M059J (cell line): ENCODE data around the gene ABCA7. TPM values are rescaled to one million over a fixed set of nuclear protein-coding genes. Genes with fewer than 3 reads are reported as not detected.
A peak's percentile ranks its signal among the peaks of the same experiment; 100 is the strongest.
"Not testable (repeated sequence)": the region's sequence is repeated elsewhere in the genome, so short reads cannot be mapped to it uniquely, and the experiment has no call there.

Experiments
- DNase-seq: peaks from one replicate; pipeline ENCODE4 v3.0.0-alpha.2; 2012; ENCODE audit warnings: low read depth
- total RNA-seq: library from RNA; depleted of rRNA; stranded (reverse); fragments of >200 nt; shearing (Covaris generic); gene quantifications from 2 replicates; pipeline ENCODE4 v1.2.3, GENCODE V29; 2014

Gene ABCA7
- total RNA-seq, 1 experiment from 2014 or later: 13.5 TPM

DNA sequence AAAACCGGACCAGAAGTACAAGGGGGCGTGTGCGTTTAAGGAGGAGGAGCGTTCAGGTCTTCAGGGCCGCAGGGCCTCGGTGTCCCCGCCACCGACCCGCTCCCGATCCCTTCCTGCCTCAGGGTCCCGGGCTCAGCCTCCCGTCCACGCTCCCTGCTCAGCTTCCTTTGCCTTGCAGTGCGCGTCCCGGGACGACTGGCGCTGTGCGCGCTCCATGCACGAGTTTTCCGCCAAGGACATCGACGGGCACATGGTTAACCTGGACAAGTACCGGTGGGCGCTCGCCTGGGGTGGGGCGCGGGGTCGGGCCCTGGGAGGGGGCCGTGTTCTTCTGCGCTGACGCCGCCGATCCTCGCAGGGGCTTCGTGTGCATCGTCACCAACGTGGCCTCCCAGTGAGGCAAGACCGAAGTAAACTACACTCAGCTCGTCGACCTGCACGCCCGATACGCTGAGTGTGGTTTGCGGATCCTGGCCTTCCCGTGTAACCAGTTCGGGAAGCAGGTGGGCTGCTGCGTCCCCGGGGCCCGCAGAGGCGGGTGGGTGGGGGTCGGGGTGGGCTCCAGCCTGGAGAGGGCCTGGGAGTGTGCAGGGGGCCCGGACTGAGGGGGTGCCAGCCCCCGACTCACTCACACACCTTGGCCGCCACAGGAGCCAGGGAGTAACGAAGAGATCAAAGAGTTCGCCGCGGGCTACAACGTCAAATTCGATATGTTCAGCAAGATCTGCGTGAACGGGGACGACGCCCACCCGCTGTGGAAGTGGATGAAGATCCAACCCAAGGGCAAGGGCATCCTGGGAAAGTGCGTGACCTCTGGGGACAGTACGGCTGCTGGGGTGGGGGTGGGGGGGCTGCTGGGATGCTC lies 65.3 kb downstream of the ABCA7 start:
- DNase-seq: no peak

DNA sequence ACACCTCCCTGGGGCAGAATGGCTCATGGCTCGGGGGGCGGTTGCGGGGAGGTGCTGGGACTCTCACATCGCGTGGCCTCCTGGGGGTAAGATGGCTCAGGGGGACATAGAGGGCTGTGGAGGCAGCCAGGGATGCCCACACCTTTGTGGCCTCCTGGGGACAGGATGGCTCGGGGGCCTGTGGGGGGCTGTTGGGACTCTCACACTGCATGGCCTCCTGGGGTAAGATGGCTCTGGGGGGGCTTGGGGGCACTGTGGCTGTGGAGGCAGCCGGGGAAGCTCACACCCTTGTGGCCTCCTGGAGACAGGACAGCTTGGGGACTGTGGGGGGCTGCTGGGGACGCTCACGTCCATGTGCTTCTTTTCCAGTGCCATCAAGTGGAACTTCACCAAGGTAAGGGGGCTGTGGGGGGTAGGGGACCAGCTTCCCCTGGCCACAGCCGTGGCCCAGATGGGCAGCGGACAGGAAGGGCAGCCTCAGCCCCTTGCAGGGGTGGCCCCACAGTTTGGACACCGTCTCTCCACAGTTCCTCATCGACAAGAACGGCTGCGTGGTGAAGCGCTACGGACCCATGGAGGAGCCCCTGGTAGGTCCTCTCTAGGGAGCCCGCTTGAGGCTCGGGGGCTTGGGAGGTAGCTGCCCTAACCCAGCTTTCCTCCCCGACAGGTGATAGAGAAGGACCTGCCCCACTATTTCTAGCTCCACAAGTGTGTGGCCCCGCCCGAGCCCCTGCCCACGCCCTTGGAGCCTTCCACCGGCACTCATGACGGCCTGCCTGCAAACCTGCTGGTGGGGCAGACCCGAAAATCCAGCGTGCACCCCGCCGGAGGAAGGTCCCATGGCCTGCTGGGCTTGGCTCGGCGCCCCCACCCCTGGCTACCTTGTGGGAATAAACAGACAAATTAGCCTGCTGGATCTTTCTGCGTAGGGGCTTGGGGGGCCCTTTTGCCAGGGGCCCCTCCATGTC lies 66.2 kb downstream of the ABCA7 start:
- DNase-seq: no peak

DNA sequence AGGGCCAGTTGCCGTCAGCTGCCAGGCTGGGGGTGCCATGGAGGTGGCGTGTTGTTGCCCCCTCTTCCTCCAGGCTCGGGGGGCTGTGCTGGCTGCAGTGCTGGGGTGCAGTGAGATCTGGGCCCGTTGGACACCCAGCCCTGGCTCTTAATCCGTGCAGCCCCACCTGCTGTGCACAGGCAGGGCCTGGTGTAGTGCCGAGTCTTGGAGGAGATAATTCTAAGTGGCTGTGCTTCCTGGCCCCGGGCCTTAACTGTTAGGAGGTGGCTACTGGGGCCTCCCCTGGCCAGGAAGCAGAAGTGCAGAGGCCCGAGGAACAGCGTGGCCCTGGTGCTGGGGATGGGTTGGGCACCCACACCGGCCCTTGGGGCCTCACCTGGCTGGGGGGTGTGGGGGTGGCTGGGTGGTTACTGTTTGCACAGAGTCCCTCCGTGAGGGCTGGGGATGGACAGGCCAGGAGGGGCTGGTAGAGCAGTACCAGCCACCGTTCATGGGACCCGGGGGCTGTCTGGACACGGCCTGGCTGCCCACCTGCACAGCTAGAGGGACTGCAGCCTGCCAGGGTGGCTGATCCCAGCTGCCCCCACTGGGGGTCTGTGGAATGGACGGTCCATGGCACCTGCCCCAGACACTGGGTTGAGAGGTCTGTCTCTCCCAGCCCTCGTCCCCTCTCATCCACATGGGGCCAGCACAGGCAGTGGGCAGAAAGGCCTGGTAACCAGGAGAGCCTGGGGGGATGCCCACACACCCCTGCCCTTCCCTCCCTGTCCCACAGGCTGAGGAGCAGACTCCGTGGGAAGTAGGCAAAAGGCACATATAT lies 67.1 kb downstream of the ABCA7 start:
- peak; percentile 74 for DNase-seq

DNA sequence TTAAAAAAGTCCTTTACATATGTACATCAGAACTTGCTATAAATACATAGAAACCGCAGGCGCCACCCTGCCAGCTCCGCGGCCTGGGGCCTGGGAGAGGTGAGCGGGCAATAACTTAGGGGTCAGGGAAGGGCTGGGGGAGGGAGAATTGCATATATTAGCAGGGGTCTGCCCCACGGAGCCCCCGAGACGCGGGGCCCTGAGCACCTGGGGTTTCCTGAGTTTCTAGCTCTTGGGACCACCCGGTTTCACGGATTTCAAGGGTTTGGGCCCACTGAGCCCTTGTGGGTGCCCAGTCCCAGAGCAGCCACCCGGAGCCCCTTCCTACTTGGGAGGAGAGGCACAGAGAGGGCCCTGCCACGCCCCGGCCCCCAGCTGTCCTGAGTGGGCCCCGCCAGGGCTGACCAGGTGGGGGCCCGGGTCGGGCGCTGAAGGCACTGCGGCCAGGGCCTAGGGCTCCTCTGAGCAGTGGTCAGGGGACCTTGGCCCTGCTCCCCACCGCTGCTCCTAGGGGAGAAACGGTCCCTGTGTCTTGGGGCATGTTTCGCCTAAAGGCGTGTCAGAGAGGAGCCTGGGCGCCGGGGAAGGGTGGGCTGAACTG lies 67.9 kb downstream of the ABCA7 start:
- no peak for DNase-seq

DNA sequence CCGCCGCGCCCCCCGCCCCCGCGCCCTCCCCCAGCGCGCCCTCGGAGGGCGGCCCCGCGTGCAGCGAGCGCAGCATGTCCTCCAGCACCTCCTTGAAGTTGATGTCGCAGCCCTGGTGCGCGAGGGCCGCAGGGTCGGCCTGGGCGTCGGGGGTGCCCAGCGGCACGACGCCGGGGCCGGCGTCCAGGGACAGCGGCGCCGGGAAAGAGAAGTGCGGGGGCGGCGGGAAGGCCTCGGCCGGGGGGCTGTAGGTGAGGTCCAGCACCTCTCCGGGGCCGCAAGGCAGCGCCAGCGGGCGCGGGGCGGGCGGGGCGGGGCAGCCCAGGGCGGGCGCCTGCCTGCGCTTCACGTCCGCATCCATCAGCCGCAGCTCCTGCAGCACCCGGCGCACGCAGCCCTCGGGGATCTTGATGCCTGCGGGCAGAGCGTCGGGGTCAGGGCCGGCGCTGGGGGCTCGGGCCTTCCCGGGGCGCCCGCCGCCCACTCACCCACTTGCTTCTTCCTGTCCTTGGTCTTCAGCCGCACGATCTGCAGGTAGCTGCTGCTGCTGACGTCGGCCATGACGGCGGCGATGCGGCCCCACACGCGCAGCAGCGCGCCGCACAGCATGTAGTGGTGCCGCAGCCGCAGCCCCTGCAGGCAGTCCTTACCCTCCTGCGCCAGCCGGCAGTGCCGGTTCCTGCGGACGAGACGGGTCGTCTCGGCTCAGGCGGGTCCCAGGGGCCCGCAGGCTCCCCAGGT lies 68.6 kb downstream of the ABCA7 start:
- DNase-seq: no peak

DNA sequence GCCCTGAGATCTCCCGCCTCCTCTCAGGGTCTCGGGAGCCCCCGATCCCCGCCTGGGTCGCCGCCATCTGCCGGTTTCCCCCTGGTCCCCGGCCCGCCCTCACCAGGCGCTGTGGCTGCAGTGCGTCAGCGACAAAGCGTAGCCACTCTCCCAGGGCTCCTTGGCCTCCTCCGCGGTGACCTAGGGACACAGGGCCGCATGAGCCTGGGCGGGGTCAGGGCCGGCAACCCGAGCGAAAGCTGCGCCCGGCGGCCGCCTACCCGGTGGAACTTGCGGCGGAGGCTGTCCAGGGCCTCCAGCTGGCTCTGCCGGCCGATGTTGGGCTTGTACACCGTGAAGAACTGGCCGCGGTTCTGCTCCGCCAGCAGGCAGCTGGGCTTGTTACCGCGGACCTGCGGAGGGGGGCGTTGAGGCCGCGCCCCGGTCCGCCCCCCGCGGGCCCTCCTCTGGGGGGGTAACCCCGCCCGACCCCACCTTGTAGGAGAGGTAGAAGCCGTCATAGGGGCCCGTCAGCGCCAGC lies 69.2 kb downstream of the ABCA7 start:
- no peak for DNase-seq

DNA sequence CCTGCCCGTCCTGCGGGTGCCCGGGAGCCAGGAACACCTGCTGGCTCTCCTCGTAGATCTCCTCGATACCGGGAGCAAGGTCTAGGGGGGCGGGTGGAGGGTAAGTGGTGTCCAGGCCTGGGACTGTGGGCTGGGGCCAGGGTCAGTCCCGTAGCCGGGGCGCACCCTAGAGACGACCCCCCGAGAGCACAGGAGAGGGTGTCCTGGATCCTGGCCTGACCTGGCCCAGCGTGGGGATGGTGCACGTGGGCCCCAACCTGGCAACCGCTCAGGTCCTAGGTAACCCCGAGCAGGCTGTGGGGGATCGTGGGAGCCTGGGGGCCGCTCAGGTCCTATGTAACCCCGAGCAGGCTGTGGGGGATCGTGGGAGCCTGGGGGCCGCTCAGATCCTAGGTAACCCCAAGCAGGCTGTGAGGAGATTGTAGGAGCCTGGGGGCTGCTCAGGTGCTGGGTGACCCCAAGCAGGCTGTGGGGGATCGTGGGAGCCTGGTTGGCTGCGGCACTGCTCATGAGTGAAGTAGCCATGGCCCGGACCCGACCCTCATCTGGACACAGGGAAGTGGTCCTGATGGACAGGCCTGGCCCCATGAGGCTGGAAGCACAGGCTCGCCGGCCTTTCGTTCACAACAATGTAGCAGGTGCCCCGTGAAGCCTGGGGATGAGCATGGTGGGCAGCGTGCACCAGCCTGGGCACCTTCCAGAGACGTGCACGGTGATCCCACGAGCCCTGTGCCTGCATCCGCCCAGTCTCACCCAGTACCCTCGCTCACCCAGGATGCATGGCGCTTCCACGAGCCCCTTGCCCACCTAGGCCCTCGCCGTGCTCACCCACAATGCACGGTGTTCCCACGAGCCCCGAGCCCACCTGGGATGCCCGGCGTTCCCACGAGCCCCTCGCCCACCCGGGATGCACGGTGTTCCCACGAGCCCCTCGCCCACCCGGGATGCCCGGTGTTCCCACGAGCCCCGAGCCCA lies 70.1 kb downstream of the ABCA7 start:
- no peak for DNase-seq

DNA sequence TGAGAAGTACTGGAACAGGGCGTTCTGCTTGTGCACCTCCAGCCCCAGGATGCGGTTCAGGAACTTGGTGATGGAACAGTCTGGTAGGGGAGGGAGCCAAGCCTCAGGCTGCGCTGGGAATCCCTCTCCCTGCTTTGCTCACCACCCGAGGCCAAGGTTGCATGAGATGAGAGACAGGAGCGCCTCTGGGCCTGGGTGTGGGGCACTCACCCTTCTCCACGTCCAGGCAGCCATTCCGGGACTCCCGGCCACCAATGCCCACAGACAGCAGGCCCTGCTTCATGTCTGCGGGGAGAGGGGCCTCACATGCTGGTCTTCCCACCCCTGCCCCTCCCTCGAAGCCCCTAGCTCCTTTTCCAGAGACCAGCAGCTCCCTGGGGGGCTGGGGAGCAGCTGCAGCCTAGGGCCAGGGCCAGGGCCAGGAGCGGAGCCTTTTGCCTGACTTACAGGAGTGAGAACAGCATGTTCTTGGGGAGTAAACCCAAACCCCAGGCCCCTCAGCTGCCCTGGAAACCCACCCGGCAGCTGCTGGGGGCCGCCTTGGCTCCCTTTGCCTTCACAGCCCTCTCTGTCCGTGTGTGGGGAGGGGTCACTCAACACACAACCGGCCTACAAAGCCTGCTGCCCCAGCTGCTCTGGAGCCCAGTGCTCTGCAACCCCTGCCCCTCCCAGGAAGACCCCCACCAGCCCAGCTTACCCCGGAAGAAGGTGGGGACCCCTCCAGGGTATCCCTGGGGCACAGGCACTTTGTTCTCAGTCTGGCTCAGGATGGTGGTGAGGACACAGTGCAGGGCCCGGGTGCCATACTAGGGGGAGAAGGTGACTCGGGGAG lies 71.1 kb downstream of the ABCA7 start:
- DNase-seq: peak; percentile 62

DNA sequence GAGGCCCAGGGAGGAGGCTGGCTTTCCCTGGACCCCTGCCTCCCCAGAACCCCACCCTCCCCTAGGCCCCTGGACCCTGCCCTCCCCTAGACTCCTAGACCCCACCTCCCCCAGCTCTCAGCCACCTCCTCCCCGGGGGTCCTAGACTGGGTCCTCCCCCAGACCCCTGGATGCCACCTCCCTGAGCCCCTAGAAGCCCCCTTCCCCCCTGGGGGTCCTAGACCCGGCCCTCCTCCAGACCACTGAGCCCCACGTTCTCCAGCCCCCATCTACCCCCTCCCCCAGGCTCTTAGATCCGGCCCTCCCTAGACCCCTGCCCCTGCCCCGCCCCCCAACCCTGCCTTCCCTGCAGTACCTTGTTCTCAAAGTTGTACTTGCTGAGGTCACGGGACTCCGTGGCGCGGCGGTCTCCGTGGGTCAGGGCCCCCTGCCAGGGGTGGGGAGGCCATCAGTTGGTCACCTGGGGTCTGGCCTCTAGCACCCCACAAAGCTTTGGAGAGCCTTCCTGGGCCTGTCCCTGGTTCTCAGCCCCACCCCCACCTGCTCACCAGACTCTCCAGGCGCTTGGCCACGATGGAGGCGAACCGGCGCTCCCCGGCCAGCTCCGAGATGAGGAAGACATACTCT lies 71.8 kb downstream of the ABCA7 start:
- no peak for DNase-seq

DNA sequence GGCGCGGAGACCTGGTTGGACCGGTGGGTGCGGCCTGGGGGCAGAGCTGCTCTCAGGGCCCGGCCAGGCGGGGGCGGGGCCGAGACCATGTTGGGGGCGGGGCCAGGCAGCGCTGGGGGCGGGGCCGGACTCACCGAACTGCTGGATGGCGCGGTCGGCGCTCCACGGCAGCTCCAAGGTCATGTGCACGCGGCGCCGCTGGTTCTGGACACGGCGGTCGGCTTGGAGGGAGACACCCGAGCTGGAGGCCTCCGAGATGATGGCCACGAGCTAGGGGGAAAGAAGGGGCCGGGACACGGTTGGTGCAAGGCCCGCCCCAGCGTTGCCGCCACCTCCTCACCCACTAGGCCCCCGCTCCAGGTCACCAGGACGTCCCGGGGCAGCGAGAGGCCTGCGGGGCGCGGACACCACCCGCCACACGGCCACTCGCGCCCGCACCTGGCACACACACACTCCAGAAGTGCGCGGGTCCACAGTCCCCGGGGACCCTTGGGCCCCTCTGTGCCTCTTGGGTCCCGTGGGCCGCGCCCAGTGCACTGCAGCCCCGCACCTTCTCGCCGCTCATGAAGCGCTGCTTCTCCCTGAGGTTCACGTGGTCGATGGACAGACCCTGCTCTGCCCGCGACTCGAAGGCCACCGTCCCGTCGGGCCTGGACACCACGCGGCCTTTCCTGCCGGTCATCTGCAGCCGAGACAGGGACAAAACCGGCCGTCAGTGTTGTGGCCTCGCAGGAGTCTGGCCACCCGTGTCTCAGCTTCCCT lies 72.5 kb downstream of the ABCA7 start:
- DNase-seq: no peak

DNA sequence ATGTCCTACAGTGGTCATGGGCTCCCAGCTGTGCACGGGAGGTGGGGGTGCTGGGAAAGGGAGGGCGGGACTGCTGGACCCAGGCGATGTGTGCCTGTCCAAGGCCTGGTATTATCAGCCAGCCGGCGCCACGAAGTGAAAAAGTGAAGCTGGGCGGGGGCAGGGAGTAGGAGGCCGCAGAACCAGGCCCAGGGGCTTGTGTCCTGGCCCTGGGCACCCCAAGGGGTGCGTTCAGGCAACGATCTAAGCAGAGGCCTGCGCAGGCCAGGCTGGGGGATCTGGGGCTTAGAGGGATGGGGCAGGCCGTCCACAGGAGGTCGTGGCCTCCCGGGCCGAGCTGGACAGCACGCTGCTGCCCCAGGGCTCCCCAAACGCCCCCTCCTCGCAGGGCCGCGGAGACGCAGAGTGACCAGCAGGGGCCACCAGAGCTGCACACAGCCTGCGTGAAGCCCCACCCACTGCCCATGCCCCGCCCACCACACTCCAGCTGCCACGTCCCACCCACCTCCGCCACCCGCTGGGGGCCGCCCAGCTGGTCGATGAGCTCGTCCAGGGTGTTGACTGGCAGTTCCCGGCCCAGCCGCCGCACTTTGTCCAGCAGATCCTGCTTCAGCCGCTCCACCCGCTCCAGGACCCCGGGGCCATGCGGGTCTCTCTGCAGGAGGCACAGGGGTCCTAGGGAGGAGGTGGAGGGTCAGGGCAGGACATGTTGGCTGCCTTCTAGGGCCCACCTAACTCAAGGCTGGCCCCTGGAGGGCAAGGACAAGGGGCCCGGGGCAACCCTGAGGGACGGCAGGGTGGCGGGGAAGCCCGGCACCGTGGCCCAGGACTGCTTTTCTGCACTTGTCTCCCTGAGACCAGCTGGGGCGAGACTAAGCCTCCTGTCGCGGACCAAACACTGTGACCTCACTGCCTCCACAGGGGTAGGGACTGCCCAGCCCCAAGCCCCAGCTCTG lies 73.4 kb downstream of the ABCA7 start:
- peak; percentile 49 for DNase-seq

DNA sequence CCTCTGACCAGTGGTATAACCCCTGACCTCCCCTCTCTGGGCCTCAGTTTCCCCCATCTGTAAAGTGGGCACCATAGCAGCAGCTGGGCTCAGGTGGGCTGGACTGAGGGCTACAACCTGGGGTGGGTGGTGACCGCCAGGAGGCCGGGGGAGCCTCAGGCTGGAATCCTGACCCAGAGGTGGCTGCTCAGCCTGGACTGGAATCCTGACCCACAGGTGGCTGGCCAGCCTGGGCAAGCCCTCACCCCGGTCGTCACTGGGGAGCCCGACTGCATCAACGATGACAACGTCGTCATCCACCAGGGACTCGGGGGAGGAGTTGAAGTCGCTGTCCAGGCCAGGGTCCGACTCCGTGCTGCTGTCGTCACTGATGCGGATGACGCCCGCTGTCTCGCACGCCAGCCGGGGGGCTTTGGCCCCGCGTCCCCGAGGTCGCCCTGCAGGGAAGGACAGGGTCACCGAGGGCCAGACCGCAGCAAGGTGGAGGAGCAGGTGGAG lies 74.1 kb downstream of the ABCA7 start:
- no peak for DNase-seq

DNA sequence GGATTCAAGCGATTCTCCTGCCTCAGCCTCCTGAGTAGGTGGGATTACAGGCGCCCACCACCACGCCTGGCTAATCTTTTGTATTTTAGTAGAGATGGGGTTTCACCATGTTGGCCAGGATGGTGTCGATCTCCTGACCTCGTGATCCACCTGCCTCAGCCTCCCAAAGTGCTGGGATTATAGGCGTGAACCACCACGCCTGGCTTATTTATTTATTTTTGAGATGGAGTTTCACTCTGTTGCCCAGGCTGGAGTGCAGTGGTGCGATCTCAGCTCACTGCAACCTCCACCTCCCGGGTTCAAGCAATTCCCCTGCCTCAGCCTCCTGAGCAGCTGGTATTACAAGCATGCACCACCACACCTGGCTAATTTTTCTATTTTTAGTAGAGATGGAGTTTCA lies 74.8 kb downstream of the ABCA7 start:
- not testable (repeated sequence) for DNase-seq
